ENCODE measurements around the gene PTGER3.

Gene PTGER3

DNA sequence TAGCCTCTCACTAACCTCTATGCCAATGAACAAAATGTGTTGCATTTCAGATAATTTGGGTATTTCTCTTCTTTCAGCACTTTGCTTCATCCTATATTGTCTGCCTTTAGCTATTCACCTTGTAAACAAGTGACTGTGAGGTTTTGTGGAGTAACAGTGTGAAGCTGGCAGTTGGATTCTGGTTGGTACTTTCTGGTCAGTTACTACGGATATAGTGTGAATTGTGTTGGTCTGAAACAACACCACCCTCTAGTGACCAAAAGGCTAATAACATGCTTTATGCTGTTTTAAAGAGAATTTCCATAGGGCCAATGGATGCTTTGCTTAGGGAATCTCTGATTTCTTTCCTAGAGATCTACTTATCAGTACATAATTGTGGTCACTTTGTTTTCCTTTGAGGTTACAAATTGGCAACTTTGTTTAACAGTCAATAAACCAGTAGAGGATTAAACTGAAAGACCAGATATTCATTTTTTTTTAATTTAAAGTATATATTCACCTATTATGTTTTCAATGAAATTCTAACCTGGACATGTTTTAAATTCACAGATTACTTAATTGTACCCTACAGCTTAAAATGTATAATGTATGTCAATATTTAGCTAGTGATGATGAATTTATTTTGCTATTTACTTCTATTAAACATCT lies 2.5 kb upstream of the PTGER3 start:
- Histone ChIP-seq H3K4me1 (ENCODE audit: control insufficient read depth, insufficient read depth, low read length) (peaks cover 15% of the 10 kb centered on the region), H3K27me3 (ENCODE audit: control insufficient read depth, insufficient read depth, low read length) (peaks cover 36% of the 10 kb centered on the region), H3K9ac (ENCODE audit: low read length) (no peak overlapping the region), H3K27ac (ENCODE audit: low read depth, low read length) (no peak overlapping the region), H3K9me3 (ENCODE audit: control insufficient read depth, insufficient read depth, low read depth, low read length) (no peaks in the 10 kb centered on the region), H3K4me3 (ENCODE audit: low read depth, low read length) (no peak overlapping the region), H3K36me3 (ENCODE audit: control insufficient read depth, insufficient read depth, low read length) (no peaks in the 10 kb centered on the region)

- no peaks in the 10 kb centered on the region for H3K36me3 ChIP-seq (ENCODE audit: control insufficient read depth, insufficient read depth, low read length)
- H3K9me3 ChIP-seq (ENCODE audit: control insufficient read depth, insufficient read depth, low read depth, low read length) = no peaks in the 10 kb centered on the region
- no peak overlapping the region for H3K27ac ChIP-seq (ENCODE audit: low read depth, low read length)
- H3K9ac ChIP-seq (ENCODE audit: low read length) = peak overlapping the region; percentile 38
- H3K4me1 ChIP-seq (ENCODE audit: control insufficient read depth, insufficient read depth, low read length) = peaks cover 15% of the 10 kb centered on the region
- H3K4me3 ChIP-seq (ENCODE audit: low read depth, low read length) = peak overlapping the region; percentile 79
- peaks cover 36% of the 10 kb centered on the region for H3K27me3 ChIP-seq (ENCODE audit: control insufficient read depth, insufficient read depth, low read length)
These were observed 553 bp downstream of the PTGER3 start for GRCh38 chr1:71046891-71047634.

DNA sequence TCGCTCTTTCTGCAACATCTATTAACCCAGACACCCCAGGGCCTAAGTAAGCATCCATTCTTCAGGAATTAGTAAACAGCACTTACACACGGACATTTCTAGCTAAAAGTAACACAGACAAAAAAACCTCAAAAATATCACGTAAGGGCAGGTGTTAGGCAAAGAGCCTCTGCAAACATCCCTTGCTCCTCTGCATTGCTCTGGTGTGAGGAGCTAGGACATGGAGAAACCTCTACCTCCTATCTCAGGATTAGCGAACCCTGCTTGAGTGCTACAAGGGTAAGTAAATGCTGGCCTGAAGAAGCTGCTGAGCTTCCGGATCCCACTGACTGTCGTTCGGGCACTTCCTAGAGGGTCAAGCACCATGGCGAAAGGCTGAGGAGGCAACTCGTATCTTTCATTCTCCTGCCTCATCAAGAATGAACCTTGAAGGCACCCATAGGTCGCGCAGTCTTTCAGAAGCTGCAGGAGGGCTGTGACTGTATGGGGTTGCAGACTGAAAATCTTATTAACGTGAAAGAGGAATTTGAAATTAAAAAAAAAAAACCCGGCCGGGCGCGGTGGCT lies 2.1 kb downstream of the PTGER3 start:
- Histone ChIP-seq H3K4me1 (ENCODE audit: control insufficient read depth, insufficient read depth, low read length) (peaks cover 15% of the 10 kb centered on the region), H3K36me3 (ENCODE audit: control insufficient read depth, insufficient read depth, low read length) (no peaks in the 10 kb centered on the region), H3K27ac (ENCODE audit: low read depth, low read length) (no peak overlapping the region), H3K9me3 (ENCODE audit: control insufficient read depth, insufficient read depth, low read depth, low read length) (no peaks in the 10 kb centered on the region), H3K4me3 (ENCODE audit: low read depth, low read length) (no peak overlapping the region), H3K27me3 (ENCODE audit: control insufficient read depth, insufficient read depth, low read length) (peaks cover 36% of the 10 kb centered on the region), H3K9ac (ENCODE audit: low read length) (no peak overlapping the region)

DNA sequence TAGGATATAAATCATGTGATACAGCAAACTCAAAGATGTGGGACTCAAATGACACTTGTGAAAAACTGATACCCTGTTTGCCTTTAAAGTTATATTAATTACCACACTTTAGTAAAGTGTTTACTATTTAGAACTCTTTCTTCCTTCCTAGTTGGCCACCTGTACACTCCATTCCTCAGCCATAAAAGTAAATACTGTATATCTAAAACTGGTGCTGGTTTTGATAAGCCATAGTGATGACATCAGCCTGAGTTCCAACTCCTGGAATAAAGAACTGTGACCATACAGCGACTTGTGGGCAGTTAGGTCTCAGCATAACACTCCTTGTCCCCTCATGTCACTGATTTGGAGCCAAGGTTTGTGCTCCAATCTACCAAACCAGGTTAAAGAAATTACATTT lies 2.8 kb downstream of the PTGER3 start:
- Histone ChIP-seq H3K27me3 (ENCODE audit: control insufficient read depth, insufficient read depth, low read length) (peaks cover 36% of the 10 kb centered on the region), H3K4me1 (ENCODE audit: control insufficient read depth, insufficient read depth, low read length) (peaks cover 15% of the 10 kb centered on the region), H3K9me3 (ENCODE audit: control insufficient read depth, insufficient read depth, low read depth, low read length) (no peaks in the 10 kb centered on the region), H3K27ac (ENCODE audit: low read depth, low read length) (no peak overlapping the region), H3K36me3 (ENCODE audit: control insufficient read depth, insufficient read depth, low read length) (no peaks in the 10 kb centered on the region), H3K4me3 (ENCODE audit: low read depth, low read length) (no peak overlapping the region), H3K9ac (ENCODE audit: low read length) (no peak overlapping the region)

- H3K36me3 ChIP-seq (ENCODE audit: control insufficient read depth, insufficient read depth, low read length) = no peaks in the 10 kb centered on the region
- H3K9ac ChIP-seq (ENCODE audit: low read length) = no peak overlapping the region
- no peaks in the 10 kb centered on the region for H3K9me3 ChIP-seq (ENCODE audit: control insufficient read depth, insufficient read depth, low read depth, low read length)
- H3K27ac ChIP-seq (ENCODE audit: low read depth, low read length) = no peak overlapping the region
- peaks cover 24% of the 10 kb centered on the region for H3K27me3 ChIP-seq (ENCODE audit: control insufficient read depth, insufficient read depth, low read length)
- peaks cover 9% of the 10 kb centered on the region for H3K4me1 ChIP-seq (ENCODE audit: control insufficient read depth, insufficient read depth, low read length)
- no peak overlapping the region for H3K4me3 ChIP-seq (ENCODE audit: low read depth, low read length)
These were observed 4.6 kb downstream of the PTGER3 start for GRCh38 chr1:71043065-71043464.

GRCh38 chr1:71041806-71042205 lies 5.8 kb downstream of the PTGER3 start:
- no peak overlapping the region for H3K4me3 ChIP-seq (ENCODE audit: low read depth, low read length)
- no peak overlapping the region for H3K27ac ChIP-seq (ENCODE audit: low read depth, low read length)
- no peaks in the 10 kb centered on the region for H3K36me3 ChIP-seq (ENCODE audit: control insufficient read depth, insufficient read depth, low read length)
- H3K4me1 ChIP-seq (ENCODE audit: control insufficient read depth, insufficient read depth, low read length) = no peaks in the 10 kb centered on the region
- no peak overlapping the region for H3K9ac ChIP-seq (ENCODE audit: low read length)
- no peaks in the 10 kb centered on the region for H3K9me3 ChIP-seq (ENCODE audit: control insufficient read depth, insufficient read depth, low read depth, low read length)
- H3K27me3 ChIP-seq (ENCODE audit: control insufficient read depth, insufficient read depth, low read length) = peaks cover 11% of the 10 kb centered on the region

- no peak overlapping the region for H3K27ac ChIP-seq (ENCODE audit: low read depth, low read length)
- H3K9me3 ChIP-seq (ENCODE audit: control insufficient read depth, insufficient read depth, low read depth, low read length) = no peaks in the 10 kb centered on the region
- no peaks in the 10 kb centered on the region for H3K4me1 ChIP-seq (ENCODE audit: control insufficient read depth, insufficient read depth, low read length)
- H3K4me3 ChIP-seq (ENCODE audit: low read depth, low read length) = no peak overlapping the region
- no peaks in the 10 kb centered on the region for H3K27me3 ChIP-seq (ENCODE audit: control insufficient read depth, insufficient read depth, low read length)
- no peak overlapping the region for H3K9ac ChIP-seq (ENCODE audit: low read length)
- no peaks in the 10 kb centered on the region for H3K36me3 ChIP-seq (ENCODE audit: control insufficient read depth, insufficient read depth, low read length)
These were observed 7.9 kb downstream of the PTGER3 start for GRCh38 chr1:71039661-71040262.

DNA sequence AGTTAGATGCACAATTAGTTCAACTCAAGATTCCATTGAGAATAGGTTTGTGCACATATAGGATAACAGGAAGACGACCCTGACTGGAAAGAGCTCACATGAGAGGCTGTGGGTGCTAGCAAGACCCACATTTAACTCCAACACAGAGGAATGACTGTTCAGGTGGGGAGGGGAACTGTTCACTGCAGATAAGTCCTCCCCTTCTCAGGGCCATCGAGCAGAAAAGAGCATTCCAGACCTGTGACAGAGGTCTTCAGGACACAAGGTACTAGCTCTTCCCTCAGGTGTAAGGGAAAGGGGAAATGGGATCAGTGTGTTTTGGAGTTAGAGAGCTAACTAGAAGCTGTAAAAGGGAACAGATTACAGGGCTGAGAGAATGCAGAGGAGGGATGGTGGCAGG lies 8.7 kb downstream of the PTGER3 start:
- Histone ChIP-seq H3K27me3 (ENCODE audit: control insufficient read depth, insufficient read depth, low read length) (no peaks in the 10 kb centered on the region), H3K4me3 (ENCODE audit: low read depth, low read length) (no peak overlapping the region), H3K9me3 (ENCODE audit: control insufficient read depth, insufficient read depth, low read depth, low read length) (no peaks in the 10 kb centered on the region), H3K36me3 (ENCODE audit: control insufficient read depth, insufficient read depth, low read length) (no peaks in the 10 kb centered on the region), H3K9ac (ENCODE audit: low read length) (no peak overlapping the region), H3K4me1 (ENCODE audit: control insufficient read depth, insufficient read depth, low read length) (no peaks in the 10 kb centered on the region), H3K27ac (ENCODE audit: low read depth, low read length) (no peak overlapping the region)

DNA sequence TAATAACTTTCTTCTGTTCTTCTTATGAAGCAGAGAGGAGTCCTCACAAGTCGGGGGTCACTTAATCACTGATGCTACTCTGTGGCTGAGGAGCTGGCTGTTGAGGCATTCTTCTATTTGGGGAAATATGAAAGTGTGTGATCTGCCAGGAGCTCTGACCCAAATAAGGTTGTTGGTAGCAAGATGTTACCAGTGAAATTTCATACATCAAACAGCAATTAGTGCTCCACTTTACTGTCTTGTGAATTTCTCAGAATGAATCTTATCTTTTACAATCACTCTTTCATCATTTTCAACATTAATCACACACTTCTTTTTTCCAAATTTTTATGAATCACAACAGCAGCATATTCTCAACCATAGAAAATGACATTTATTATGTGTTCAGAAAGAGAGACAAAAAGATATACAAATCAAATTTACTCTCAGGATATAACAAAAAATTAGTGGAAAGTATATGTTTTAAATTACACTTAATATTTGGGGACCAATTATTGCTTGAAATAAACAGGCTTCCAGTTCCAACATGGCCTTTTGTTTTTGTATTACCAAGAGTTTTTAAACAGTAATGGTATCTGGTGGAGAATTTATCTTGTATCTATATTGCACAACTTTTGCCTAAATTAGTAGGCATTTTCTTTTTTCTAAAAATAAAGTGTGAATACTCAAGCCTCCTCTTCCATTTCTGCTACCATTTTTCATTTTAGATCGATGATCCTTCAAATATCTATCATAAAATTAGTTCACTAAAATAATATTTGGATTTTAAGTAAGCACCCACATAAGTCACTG lies 9.6 kb downstream of the PTGER3 start:
- no peaks in the 10 kb centered on the region for H3K27me3 ChIP-seq (ENCODE audit: control insufficient read depth, insufficient read depth, low read length)
- H3K36me3 ChIP-seq (ENCODE audit: control insufficient read depth, insufficient read depth, low read length) = no peaks in the 10 kb centered on the region
- no peaks in the 10 kb centered on the region for H3K9me3 ChIP-seq (ENCODE audit: control insufficient read depth, insufficient read depth, low read depth, low read length)
- H3K4me3 ChIP-seq (ENCODE audit: low read depth, low read length) = no peak overlapping the region
- no peak overlapping the region for H3K9ac ChIP-seq (ENCODE audit: low read length)
- no peak overlapping the region for H3K27ac ChIP-seq (ENCODE audit: low read depth, low read length)
- H3K4me1 ChIP-seq (ENCODE audit: control insufficient read depth, insufficient read depth, low read length) = no peaks in the 10 kb centered on the region

GRCh38 chr1:71037066-71037465 lies 10.6 kb downstream of the PTGER3 start:
- Histone ChIP-seq H3K4me1 (ENCODE audit: control insufficient read depth, insufficient read depth, low read length) (no peaks in the 10 kb centered on the region), H3K4me3 (ENCODE audit: low read depth, low read length) (no peak overlapping the region), H3K9ac (ENCODE audit: low read length) (no peak overlapping the region), H3K9me3 (ENCODE audit: control insufficient read depth, insufficient read depth, low read depth, low read length) (no peaks in the 10 kb centered on the region), H3K27ac (ENCODE audit: low read depth, low read length) (no peak overlapping the region), H3K36me3 (ENCODE audit: control insufficient read depth, insufficient read depth, low read length) (no peaks in the 10 kb centered on the region), H3K27me3 (ENCODE audit: control insufficient read depth, insufficient read depth, low read length) (no peaks in the 10 kb centered on the region)
